ENCODE results near the gene ZNF587B. TPM values are rescaled to one million over a fixed set of nuclear protein-coding genes. Genes with fewer than 3 reads are reported as not detected.
A peak's percentile ranks its signal among the peaks of the same experiment; 100 is the strongest.
"Not testable (repeated sequence)": the region's sequence is repeated elsewhere in the genome, so short reads cannot be mapped to it uniquely, and the experiment has no call there.

ZNF587B gene
- total RNA-seq, 4 donors from 2014 or later: 6.3 to 14.1 (median 9.3) TPM

DNA sequence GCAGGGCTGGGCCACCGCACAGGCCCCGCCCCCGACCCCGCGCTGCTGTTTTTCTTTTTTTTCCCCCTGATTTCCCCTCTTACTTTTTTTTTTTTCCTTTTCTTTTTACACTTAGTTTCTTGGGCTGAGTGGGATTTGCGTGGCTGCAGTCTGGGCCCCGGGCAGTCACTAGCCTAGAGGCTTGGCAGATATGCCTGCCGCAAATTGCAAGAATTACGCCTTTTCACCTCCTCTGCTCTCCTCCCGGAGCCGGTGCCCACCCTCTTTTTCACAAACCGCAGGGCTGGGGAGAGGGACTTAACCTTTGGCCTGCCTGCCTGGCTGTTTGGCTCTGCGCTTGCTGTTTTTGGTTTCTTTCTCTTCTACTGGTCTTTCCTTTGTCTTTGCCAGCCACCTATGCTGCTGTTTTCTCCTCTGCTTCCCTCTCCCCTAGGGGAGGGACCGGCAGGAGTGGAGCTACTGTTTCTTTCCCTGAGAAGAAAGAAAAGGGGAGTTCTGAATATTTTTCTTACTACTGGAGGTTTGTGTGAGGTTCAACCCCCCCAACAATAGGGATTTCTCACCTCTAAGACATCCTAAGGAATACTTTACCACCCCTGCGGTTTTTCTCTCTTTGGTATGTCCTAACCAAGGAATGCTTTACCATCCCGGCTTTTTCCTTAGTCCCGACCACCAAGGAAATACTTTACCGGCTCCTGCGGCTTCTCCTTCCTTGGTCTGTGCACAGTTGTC is 26.3 kb upstream of the ZNF587B start:
- H3K9me3 ChIP-seq: no peaks in the 10 kb centered on the region
- intact Hi-C loops (cut with DNase I): no loop called here
- DNase-seq (ENCODE audit: extremely low spot score): no peak
- peak overlapping the region; percentile 67 to 74 (median 70) for H3K27ac ChIP-seq (replicated peaks in 1 of 4)
- peaks cover 14 to 61% (median 51%) of the 10 kb centered on the region in 4 donors for H3K4me1 ChIP-seq
- H3K4me3 ChIP-seq: peak overlapping the region; percentile 50 to 57 (median 52)
- H3K36me3 ChIP-seq: peaks cover 0 to 24% (median 16%) of the 10 kb centered on the region in 4 donors
- H3K27me3 ChIP-seq: no peaks in the 10 kb centered on the region
- 16% methylated on average over 19 of the region's 19 CpGs for WGBS
- TF ChIP-seq EP300 (IDR thresholded peaks at IDR 0.05): no peak
- no peak for TF ChIP-seq POLR2AphosphoS5 (IDR thresholded peaks at IDR 0.05)

DNA sequence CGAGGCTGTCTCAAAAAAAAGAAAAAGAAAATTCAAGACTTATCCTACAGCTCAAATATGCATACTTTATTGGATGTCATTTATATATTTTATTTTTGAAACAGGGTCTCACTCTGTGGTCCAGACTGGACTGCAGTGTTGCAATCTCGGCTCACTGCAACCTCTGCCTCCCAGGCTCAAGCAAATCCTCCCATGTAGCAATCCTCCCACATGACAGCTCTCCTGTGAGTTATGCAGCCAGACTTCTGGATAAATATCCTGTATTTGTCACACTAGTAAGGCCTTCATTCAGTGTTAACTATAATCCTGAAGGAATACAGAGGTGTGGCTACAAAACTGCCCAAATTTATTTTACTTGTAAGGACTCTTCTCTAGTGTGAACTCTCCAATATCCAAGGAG is 22.6 kb upstream of the ZNF587B start:
- no peaks in the 10 kb centered on the region for H3K9me3 ChIP-seq
- peaks cover 3 to 58% (median 38%) of the 10 kb centered on the region in 4 donors for H3K36me3 ChIP-seq
- no peak overlapping the region for H3K27ac ChIP-seq (replicated peaks in 1 of 4)
- TF ChIP-seq POLR2AphosphoS5 (IDR thresholded peaks at IDR 0.05) (no peak), EP300 (IDR thresholded peaks at IDR 0.05) (no peak), POLR2A (IDR thresholded peaks at IDR 0.05; ENCODE audit: low read depth) (no peak)
- TF ChIP-seq, protein P1, sequence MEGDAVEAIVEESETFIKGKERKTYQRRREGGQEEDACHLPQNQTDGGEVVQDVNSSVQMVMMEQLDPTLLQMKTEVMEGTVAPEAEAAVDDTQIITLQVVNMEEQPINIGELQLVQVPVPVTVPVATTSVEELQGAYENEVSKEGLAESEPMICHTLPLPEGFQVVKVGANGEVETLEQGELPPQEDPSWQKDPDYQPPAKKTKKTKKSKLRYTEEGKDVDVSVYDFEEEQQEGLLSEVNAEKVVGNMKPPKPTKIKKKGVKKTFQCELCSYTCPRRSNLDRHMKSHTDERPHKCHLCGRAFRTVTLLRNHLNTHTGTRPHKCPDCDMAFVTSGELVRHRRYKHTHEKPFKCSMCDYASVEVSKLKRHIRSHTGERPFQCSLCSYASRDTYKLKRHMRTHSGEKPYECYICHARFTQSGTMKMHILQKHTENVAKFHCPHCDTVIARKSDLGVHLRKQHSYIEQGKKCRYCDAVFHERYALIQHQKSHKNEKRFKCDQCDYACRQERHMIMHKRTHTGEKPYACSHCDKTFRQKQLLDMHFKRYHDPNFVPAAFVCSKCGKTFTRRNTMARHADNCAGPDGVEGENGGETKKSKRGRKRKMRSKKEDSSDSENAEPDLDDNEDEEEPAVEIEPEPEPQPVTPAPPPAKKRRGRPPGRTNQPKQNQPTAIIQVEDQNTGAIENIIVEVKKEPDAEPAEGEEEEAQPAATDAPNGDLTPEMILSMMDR (IDR thresholded peaks at IDR 0.05): no peak
- no peaks in the 10 kb centered on the region for H3K27me3 ChIP-seq
- DNase-seq (ENCODE audit: extremely low spot score): no peak
- H3K4me1 ChIP-seq: peaks cover 13 to 27% (median 18%) of the 10 kb centered on the region in 4 donors
- no peak overlapping the region for H3K4me3 ChIP-seq
- intact Hi-C loops (cut with DNase I): no loop called here
- WGBS: 97% methylated on average over 2 of the region's 2 CpGs

DNA sequence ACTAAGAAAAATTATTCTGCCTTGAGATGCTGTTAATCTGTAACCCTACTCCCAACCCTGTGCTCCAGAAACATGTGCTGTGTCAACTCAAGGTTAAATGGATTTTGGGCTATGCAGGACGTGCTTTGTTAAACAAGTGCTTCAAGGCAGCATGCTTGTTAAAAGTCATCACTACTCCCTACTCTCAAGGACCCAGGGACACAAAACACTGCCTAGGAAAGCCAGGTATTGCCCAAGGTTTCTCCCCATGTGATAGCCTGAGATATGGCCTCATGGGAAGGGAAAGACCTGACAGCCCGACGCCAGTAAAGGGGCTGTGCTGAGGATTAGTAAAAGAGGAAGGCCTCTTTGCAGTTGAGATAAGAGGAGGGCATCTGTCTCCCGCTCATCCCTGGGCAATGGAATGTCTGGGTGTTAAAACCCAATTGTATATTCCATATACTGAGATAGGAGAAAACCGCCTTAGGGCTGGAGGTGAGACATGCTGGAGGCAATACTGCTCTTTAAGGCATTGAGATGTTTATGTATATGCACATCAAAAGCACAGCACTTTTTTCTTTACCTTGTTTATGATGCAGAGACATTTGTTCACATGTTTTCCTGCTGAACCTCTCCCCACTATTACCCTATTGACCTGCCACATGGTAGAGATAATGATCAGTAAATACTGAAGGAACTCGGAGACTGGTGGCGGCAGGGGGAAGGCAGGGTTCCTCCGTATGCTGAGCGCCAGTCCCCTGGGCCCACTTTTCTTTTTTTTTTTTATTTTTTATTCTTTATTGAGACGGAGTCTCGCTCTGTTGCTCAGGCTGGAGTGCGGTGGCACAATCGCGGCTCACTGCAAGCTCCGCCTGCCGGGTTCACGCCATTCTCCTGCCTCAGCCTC is 19.4 kb upstream of the ZNF587B start:
- WGBS: 77% methylated on average over 17 of the region's 17 CpGs
- not testable (repeated sequence) for DNase-seq (ENCODE audit: extremely low spot score); H3K9me3 ChIP-seq; H3K27ac ChIP-seq (replicated peaks in 1 of 4); H3K4me3 ChIP-seq; H3K27me3 ChIP-seq
- peaks cover 8 to 28% (median 19%) of the 10 kb centered on the region in 4 donors for H3K4me1 ChIP-seq
- peaks cover 3 to 60% (median 39%) of the 10 kb centered on the region in 4 donors for H3K36me3 ChIP-seq
- intact Hi-C loops (cut with DNase I): loop anchor here (10.0 kb wide), 1 partner anchor 66 kb away; the partner anchor contains the start of gene ZNF776

DNA sequence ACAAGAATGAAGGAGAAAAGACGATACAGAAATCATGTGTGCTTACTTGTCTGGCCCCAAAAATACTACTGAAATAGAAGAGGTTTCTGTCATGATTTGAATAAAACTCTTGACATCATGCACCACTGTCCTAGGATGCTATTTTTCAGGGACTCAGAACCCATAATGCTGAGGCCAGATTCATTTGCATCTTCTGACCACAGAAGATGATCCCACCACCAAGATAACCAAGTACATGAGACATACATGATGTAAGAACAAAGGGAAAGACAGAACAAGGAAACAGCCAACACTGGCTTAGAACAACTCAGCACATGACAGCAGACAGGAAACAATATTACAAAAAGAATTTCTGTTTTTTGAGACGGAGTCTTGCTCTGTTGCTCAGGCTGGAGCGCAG is 17.9 kb upstream of the ZNF587B start:
- Histone ChIP-seq H3K36me3 (peaks cover 3 to 51% (median 39%) of the 10 kb centered on the region in 4 donors), H3K4me3 (no peak overlapping the region), H3K4me1 (peaks cover 6 to 29% (median 19%) of the 10 kb centered on the region in 4 donors), H3K27me3 (no peaks in the 10 kb centered on the region), H3K27ac (replicated peaks in 1 of 4) (no peak overlapping the region), H3K9me3 (no peaks in the 10 kb centered on the region)
- 90% methylated on average over 3 of the region's 3 CpGs for WGBS
- no peak for DNase-seq (ENCODE audit: extremely low spot score)
- TF ChIP-seq EP300 (IDR thresholded peaks at IDR 0.05) (no peak), POLR2AphosphoS5 (IDR thresholded peaks at IDR 0.05) (no peak), POLR2A (IDR thresholded peaks at IDR 0.05; ENCODE audit: low read depth) (no peak)
- TF ChIP-seq, protein P1 (IDR thresholded peaks at IDR 0.05): no peak
- intact Hi-C loops (cut with DNase I): loop anchor here (10.0 kb wide), 1 partner anchor 67 kb away; the partner anchor contains the start of gene ZNF776

DNA sequence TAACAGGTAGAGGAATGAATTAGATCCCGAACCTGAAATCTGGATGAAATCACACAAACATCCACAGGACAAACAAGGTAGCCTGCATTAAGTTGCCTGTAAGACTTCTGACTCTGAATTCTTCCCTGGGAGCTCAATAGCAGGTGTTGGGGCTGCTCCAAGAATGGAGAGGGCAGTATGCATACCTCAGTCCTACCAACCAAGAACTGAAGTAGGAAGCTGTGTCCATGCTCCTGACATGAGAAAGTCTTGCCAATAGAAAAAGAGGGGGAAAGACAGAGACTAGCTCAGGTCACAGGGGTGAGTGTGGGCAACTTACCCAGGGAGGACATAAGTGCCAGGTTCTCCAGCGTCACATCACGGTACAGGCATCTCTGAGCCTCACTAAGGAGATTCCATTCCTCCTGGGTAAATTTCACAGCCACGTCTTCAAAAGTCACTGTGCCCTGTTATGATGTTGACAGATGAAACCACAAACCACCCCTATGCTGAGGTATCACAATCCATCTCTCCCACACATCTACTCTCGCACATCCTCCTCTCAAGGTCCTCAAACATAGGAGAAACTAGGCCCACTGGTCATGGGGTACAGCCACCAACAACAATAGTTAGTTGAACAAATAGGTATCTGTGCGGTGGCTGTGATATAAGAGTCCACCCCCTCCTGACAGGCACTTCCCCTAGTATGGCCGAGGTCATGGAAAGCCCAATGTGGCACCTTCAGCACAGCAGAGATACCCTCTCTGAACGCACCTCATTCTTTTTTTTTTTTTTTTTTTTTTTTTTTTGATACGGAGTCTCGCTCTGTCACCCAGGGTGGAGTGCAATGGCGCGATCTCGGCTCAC is 16.9 kb upstream of the ZNF587B start:
- intact Hi-C loops (cut with DNase I): loop anchor here (10.0 kb wide), 1 partner anchor 68 kb away; the partner anchor contains the start of gene ZNF776
- H3K27ac ChIP-seq (replicated peaks in 1 of 4); H3K27me3 ChIP-seq; DNase-seq (ENCODE audit: extremely low spot score); H3K9me3 ChIP-seq: not testable (repeated sequence)
- peaks cover 6 to 29% (median 19%) of the 10 kb centered on the region in 4 donors for H3K4me1 ChIP-seq
- peak overlapping the region in 2 of 4 donors; percentile 74 to 86 for H3K4me3 ChIP-seq
- H3K36me3 ChIP-seq: peaks cover 3 to 41% (median 30%) of the 10 kb centered on the region in 4 donors
- WGBS: 95% methylated on average over 13 of the region's 13 CpGs

Measured in esophagus muscularis mucosa (tissue), 4 donors.